BJ (cell line): ENCODE data around the gene PRKAR1B. TPM values are rescaled to one million over a fixed set of nuclear protein-coding genes. Genes with fewer than 3 reads are reported as not detected.

Experiments
- CTCF ChIA-PET: fragments of 350-600 bp; formaldehyde crosslinking; extraction: SDS; loops from one replicate; lab custom pipeline; 2021; ENCODE audit warnings: antibody characterized with exemption, inconsistent platforms; lab: Yijun Ruan, JAX
- POLR2A ChIA-PET: fragments of 300-600 bp; sonication (Branson Sonifier 250); formaldehyde crosslinking; extraction: SDS; loops from one replicate; lab custom pipeline; 2021; ENCODE audit warnings: antibody characterized with exemption; lab: Charles Lee
- DNase-seq: peaks from one replicate; pipeline ENCODE4 v3.0.0-alpha.2; 2011; ENCODE audit warnings: low read depth
- H3K27me3 ChIP-seq: 2 replicates; pipeline ENCODE4 v1.6.0; 2011; ENCODE audit warnings: low read length; ENCODE audit not compliant: control insufficient read depth, insufficient read depth
- H3K36me3 ChIP-seq: 2 replicates; pipeline ENCODE4 v1.5.1; 2011; ENCODE audit warnings: low read length; ENCODE audit not compliant: control insufficient read depth, insufficient read depth
- H3K4me3 ChIP-seq: 2 replicates; pipeline ENCODE4 v1.5.1; 2011; ENCODE audit warnings: low read depth, mild to moderate bottlenecking, control low read depth, low read length
- polyA plus RNA-seq: library from polyadenylated mRNA; depleted of rRNA; stranded (reverse); fragments of >200 nt; gene quantifications from 2 replicates; pipeline ENCODE4 v1.2.3, GENCODE V29; 2011
- TF ChIP-seq, protein P1 (sequence below): IDR thresholded peaks from 2 replicates; pipeline ENCODE4 v1.5.1; 2011; ENCODE audit warnings: low read depth, mild to moderate bottlenecking, control low read depth, inconsistent platforms, low read length, moderate library complexity; ENCODE audit not compliant: insufficient read depth

The PRKAR1B gene
- polyA plus RNA-seq, 1 experiment: 7.4 TPM

DNA sequence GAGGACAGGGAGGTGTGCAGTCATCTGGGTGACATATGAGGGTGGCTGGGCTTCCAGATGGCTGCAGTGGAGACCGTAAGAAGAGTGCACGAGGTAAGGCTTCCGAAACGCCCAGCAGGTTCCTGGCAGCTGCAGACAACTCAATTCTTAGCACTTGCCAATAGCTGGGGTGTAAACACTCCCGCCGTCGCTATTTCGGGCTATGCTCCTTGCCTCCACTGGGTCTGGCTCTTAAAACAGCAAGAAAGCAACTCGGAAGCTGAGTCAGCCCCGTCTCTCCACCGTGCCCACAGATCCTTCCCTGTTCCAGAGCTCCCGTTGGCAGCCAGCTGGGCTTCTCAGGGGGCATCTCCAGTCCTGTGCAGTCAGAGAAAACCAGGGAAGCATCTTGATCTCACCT lies 201.3 kb downstream of the PRKAR1B start:
- H3K36me3 ChIP-seq: no peaks in the 10 kb centered on the region
- H3K4me3 ChIP-seq: no peak overlapping the region
- TF ChIP-seq, protein P1, sequence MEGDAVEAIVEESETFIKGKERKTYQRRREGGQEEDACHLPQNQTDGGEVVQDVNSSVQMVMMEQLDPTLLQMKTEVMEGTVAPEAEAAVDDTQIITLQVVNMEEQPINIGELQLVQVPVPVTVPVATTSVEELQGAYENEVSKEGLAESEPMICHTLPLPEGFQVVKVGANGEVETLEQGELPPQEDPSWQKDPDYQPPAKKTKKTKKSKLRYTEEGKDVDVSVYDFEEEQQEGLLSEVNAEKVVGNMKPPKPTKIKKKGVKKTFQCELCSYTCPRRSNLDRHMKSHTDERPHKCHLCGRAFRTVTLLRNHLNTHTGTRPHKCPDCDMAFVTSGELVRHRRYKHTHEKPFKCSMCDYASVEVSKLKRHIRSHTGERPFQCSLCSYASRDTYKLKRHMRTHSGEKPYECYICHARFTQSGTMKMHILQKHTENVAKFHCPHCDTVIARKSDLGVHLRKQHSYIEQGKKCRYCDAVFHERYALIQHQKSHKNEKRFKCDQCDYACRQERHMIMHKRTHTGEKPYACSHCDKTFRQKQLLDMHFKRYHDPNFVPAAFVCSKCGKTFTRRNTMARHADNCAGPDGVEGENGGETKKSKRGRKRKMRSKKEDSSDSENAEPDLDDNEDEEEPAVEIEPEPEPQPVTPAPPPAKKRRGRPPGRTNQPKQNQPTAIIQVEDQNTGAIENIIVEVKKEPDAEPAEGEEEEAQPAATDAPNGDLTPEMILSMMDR: no peak
- no peak for DNase-seq
- POLR2A ChIA-PET: no interaction called here
- H3K27me3 ChIP-seq: peaks cover 16% of the 10 kb centered on the region
- CTCF ChIA-PET: interaction anchor here (0.6 kb wide), 2 partner anchors 82 to 100 kb away, joined by 3 read pairs; no protein-coding TSS in a partner anchor

DNA sequence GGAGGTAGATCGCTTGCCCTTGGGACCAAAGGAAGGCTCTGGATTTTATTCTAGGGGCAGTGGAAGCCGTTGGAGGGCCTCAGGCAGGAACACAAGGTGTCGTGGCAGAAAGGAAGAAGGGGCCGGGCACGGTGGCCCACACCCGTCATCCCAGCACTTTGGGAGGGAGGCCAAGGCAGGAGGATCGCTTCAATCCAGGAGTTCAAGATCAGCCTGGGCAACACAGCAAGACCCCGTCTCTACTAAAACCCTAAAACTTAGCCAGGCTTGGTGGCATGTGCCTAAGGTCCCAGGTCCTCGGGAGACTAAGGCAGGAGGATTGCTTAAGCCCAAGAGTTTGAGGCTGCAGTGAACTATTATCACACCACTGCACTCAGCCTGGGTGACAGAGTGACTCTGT lies 202.3 kb downstream of the PRKAR1B start:
- TF ChIP-seq, protein P1: no peak
- Histone ChIP-seq H3K27me3 (peaks cover 17% of the 10 kb centered on the region), H3K4me3 (no peak overlapping the region), H3K36me3 (no peaks in the 10 kb centered on the region)
- ChIA-PET POLR2A (no interaction called here), CTCF (no interaction called here)
- DNase-seq: no peak

DNA sequence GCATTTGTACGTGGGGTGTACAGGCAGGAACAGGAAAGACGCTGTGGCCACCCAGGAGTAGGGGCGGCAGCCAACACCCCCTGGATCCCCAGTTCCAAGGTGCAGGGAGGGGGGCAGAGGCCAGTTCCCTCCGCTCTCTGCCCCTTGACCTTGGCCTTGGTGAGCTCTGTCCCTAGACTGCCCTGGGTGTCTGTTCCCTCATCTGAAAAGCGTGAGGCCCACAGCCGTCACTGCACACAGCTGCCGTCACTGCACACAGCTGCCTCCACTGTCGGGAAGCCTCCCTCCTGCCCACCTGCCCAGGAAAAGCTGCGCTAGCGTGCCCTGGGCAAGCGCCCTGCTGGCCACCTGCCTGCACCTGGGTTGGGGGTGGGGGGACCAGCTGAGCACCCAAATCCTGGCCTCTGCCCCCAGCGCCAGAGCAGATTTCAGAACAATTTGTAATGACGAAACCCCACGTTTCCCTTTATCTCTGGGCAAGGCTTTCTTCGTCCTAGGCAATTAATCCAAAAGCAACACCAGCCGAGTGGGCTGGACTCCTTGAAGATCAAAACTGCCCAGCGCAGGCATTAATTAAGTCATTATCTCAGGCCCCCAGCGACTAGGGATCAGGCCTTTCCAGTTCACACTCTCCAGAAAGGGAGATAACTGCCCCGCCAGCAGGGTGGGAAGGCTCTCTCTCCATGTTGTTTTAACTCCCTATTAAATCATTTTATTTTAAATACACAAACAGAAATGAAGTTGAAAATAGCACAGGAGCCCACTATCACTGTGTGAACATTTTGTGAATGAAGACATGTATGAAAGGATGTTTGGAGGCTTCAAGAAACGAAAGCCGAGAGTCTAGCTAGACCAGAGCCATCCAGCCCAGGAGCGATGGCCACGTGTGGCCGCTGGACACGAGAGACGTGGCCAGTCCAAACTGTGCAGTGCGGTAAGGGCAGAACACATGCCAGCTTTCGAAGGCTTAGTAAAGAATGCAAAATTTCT lies 203.4 kb downstream of the PRKAR1B start:
- no peak for DNase-seq
- no peaks in the 10 kb centered on the region for H3K36me3 ChIP-seq
- TF ChIP-seq, protein P1: no peak
- POLR2A ChIA-PET: no interaction called here
- CTCF ChIA-PET: no interaction called here
- peaks cover 17% of the 10 kb centered on the region for H3K27me3 ChIP-seq
- H3K4me3 ChIP-seq: no peak overlapping the region

DNA sequence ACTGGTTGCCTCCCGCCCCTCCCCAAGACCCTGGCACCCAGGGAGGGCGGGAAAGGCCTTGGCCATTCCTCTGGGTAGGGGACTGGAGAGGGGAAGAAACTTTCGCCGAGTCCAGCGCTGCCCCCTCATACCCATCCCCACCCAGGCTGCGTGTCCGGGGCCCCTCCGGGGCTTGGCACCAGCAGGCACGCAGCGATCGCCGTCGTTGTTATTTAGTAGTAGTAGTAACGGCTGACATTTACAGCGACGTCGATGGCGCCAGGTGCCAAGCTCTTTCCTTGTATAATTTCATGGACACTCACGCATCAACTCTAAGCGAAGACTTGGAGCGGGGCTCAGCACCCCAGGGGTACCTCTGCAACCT lies 204.1 kb downstream of the PRKAR1B start:
- no peak overlapping the region for H3K4me3 ChIP-seq
- H3K27me3 ChIP-seq: peaks cover 17% of the 10 kb centered on the region
- TF ChIP-seq, protein P1: no peak
- no peaks in the 10 kb centered on the region for H3K36me3 ChIP-seq
- POLR2A ChIA-PET: no interaction called here
- CTCF ChIA-PET: interaction anchor here (0.6 kb wide), 1 partner anchor 134 kb away, joined by 3 read pairs; no protein-coding TSS in a partner anchor
- no peak for DNase-seq
